Measurements from ENCODE around the gene LY6G5C. TPM values are rescaled to one million over a fixed set of nuclear protein-coding genes. Genes with fewer than 3 reads are reported as not detected.
A peak's percentile ranks its signal among the peaks of the same experiment; 100 is the strongest.

The LY6G5C gene
- total RNA-seq, 1 experiment from 2014 or later = 2.6 TPM

GRCh38 chr6:31658983-31659648 is 21.8 kb downstream of the LY6G5C start:
- no TSS peak for BruUV-seq (replicated peaks)
- H3K27ac ChIP-seq = no peak overlapping the region
- no peak for TF ChIP-seq EZH2 (IDR thresholded peaks at IDR 0.05; ENCODE audit: low read depth)
- no peaks in the 10 kb centered on the region for H3K27me3 ChIP-seq (ENCODE audit: insufficient read depth, low read depth)
- 0 out of 2 replicates have a peak, but pooled peaks cover 10% of the 10 kb centered on the region for H3K36me3 ChIP-seq (ENCODE audit: low read depth)
- ChIA-PET CTCF (no interaction called here), POLR2A (ENCODE audit: unreplicated experiment) (no interaction called here)
- no peaks in the 10 kb centered on the region for H3K9me3 ChIP-seq (ENCODE audit: insufficient read depth, low read depth)
- peak overlapping the region; percentile 79 for H3K4me3 ChIP-seq
- intact Hi-C loops (cut with micrococcal nuclease; ENCODE audit: unreplicated experiment) = no loop called here
- H3K4me2 ChIP-seq = peak overlapping the region; percentile 88
- H3K79me2 ChIP-seq (ENCODE audit: low read depth) = peaks cover 44% of the 10 kb centered on the region
- no peak for DNase-seq
- peaks cover 16% of the 10 kb centered on the region for H3F3A ChIP-seq (ENCODE audit: insufficient read depth, low read depth)
- no peaks in the 10 kb centered on the region for H3K9me2 ChIP-seq (ENCODE audit: insufficient read depth)
- peaks cover 23% of the 10 kb centered on the region for H3K4me1 ChIP-seq (replicated peaks; ENCODE audit: insufficient read depth)
- 0 out of 2 replicates have a peak, but pooled peaks cover 7% of the 10 kb centered on the region for H4K20me1 ChIP-seq (ENCODE audit: insufficient read depth)
- H2AFZ ChIP-seq = no peak overlapping the region

GRCh38 chr6:31658158-31658688 is 22.6 kb downstream of the LY6G5C start:
- TF ChIP-seq EZH2 (IDR thresholded peaks at IDR 0.05; ENCODE audit: low read depth) = no peak
- TF ChIP-seq, protein P1, sequence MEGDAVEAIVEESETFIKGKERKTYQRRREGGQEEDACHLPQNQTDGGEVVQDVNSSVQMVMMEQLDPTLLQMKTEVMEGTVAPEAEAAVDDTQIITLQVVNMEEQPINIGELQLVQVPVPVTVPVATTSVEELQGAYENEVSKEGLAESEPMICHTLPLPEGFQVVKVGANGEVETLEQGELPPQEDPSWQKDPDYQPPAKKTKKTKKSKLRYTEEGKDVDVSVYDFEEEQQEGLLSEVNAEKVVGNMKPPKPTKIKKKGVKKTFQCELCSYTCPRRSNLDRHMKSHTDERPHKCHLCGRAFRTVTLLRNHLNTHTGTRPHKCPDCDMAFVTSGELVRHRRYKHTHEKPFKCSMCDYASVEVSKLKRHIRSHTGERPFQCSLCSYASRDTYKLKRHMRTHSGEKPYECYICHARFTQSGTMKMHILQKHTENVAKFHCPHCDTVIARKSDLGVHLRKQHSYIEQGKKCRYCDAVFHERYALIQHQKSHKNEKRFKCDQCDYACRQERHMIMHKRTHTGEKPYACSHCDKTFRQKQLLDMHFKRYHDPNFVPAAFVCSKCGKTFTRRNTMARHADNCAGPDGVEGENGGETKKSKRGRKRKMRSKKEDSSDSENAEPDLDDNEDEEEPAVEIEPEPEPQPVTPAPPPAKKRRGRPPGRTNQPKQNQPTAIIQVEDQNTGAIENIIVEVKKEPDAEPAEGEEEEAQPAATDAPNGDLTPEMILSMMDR (conservative IDR thresholded peaks at IDR 0.05) = no peak
- no peaks in the 10 kb centered on the region for H3K9me3 ChIP-seq (ENCODE audit: insufficient read depth, low read depth)
- ChIA-PET POLR2A (ENCODE audit: unreplicated experiment) (no interaction called here), CTCF (no interaction called here)
- H3K4me1 ChIP-seq (replicated peaks; ENCODE audit: insufficient read depth) = peaks cover 20% of the 10 kb centered on the region
- H3K79me2 ChIP-seq (ENCODE audit: low read depth) = peaks cover 35% of the 10 kb centered on the region
- H4K20me1 ChIP-seq (ENCODE audit: insufficient read depth) = 0 out of 2 replicates have a peak, but pooled peaks cover 7% of the 10 kb centered on the region
- BruUV-seq (replicated peaks) = no TSS peak
- intact Hi-C loops (cut with micrococcal nuclease; ENCODE audit: unreplicated experiment) = no loop called here
- 0 out of 2 replicates have a peak, but pooled peaks cover 5% of the 10 kb centered on the region for H3K36me3 ChIP-seq (ENCODE audit: low read depth)
- H3F3A ChIP-seq (ENCODE audit: insufficient read depth, low read depth) = peaks cover 24% of the 10 kb centered on the region
- H3K27ac ChIP-seq = no peak overlapping the region
- no peak for DNase-seq
- H3K9me2 ChIP-seq (ENCODE audit: insufficient read depth) = no peaks in the 10 kb centered on the region
- no peak overlapping the region; the same call in 1 of the 2 replicates for H3K4me3 ChIP-seq
- H2AFZ ChIP-seq = no peak overlapping the region
- no peaks in the 10 kb centered on the region for H3K27me3 ChIP-seq (ENCODE audit: insufficient read depth, low read depth)
- peak overlapping the region; percentile 88; the same call in 1 of the 2 replicates for H3K4me2 ChIP-seq

DNA sequence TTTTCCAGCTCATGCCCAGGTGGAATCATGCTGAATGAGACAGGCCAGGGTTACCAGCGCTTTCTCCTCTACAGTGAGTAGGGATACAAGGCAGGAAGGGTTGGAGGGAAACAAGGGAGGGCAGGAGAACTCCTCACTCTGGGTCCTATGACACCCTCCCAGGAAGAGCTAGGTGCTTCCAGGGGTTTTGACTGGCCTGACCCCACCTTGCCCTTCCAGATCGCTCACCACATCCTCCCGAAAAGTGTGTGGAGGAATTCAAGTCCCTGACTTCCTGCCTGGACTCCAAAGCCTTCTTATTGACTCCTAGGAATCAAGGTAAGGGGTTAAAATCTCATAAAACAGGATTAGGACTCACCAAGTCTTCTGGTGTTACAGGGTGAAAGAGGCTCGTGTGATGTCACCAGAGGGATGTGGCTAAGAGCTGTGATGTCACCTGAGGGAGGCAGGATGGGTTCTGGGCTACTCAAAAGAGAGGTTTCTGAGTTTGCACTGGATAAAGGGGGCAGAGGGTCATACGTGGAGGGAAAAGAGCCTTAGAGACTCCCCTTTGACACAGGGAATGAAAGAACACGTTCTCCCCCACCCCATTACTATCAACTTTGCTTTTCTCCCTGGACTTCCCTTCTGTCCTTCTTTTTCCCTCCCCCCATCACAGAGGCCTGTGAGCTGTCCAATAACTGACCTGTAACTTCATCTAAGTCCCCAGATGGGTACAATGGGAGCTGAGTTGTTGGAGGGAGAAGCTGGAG is 23.3 kb downstream of the LY6G5C start:
- Histone ChIP-seq H3K27ac (no peak overlapping the region), H3K79me2 (ENCODE audit: low read depth) (peaks cover 33% of the 10 kb centered on the region), H3K4me3 (no peak overlapping the region), H3K4me2 (0 out of 2 replicates have a peak overlapping the region, but pooled peaks have one; percentile 88), H3K27me3 (ENCODE audit: insufficient read depth, low read depth) (no peaks in the 10 kb centered on the region), H4K20me1 (ENCODE audit: insufficient read depth) (0 out of 2 replicates have a peak, but pooled peaks cover 7% of the 10 kb centered on the region), H3F3A (ENCODE audit: insufficient read depth, low read depth) (peaks cover 30% of the 10 kb centered on the region), H3K4me1 (replicated peaks; ENCODE audit: insufficient read depth) (peaks cover 19% of the 10 kb centered on the region), H3K9me2 (ENCODE audit: insufficient read depth) (no peaks in the 10 kb centered on the region), H3K36me3 (ENCODE audit: low read depth) (0 out of 2 replicates have a peak, but pooled peaks cover 4% of the 10 kb centered on the region), H2AFZ (no peak overlapping the region), H3K9me3 (ENCODE audit: insufficient read depth, low read depth) (no peaks in the 10 kb centered on the region)
- no TSS peak for BruUV-seq (replicated peaks)
- intact Hi-C loops (cut with micrococcal nuclease; ENCODE audit: unreplicated experiment) = no loop called here
- DNase-seq = no peak
- POLR2A ChIA-PET (ENCODE audit: unreplicated experiment) = interaction anchor here (0.6 kb wide), 1 partner anchor 110 kb away, joined by 10 read pairs; the partner anchor contains the start of gene NFKBIL1
- TF ChIP-seq EZH2 (IDR thresholded peaks at IDR 0.05; ENCODE audit: low read depth) = no peak
- TF ChIP-seq, protein P1 (conservative IDR thresholded peaks at IDR 0.05) = no peak
- CTCF ChIA-PET = interaction anchor here (0.7 kb wide), 1 partner anchor 273 kb away, joined by 3 read pairs; no protein-coding TSS in a partner anchor

Measured in PC-9 (cell line).